Upper lobe of left lung (tissue), 4 donors: ENCODE results near the gene SLC12A1.

ENCODE experiments used
- CTCF ChIP-seq, 6 experiments: fragments of 450-650 bp in 4 of 6; fragments of 200-600 bp in 2 of 6; sonication (generic) in 2 of 6; IDR thresholded peaks; one replicate each; pipeline ENCODE4 v1.5.1; 2016 to 2019; ENCODE audit warnings: antibody characterized with exemption in 6 of 6
- EP300 ChIP-seq, 4 donors: sonication (generic); formaldehyde crosslinking; IDR thresholded peaks; one replicate each; pipeline ENCODE4 v1.5.1; 2017; ENCODE audit warnings: antibody characterized with exemption in 4 of 4, control low read depth in 2 of 4
- POLR2A ChIP-seq, 4 donors: fragments of 450-650 bp; IDR thresholded peaks; one replicate each; pipeline ENCODE4 v1.5.1; 2016 to 2017; ENCODE audit warnings: antibody characterized with exemption in 4 of 4, mild to moderate bottlenecking in 2 of 4

- TF ChIP-seq POLR2A (IDR thresholded peaks at IDR 0.05) (no peak), CTCF (IDR thresholded peaks at IDR 0.05) (no peak), EP300 (IDR thresholded peaks at IDR 0.05) (no peak)
Observed at GRCh38 chr15:48318131-48318530, 112.0 kb downstream of the SLC12A1 start.
